ENCODE results near the gene OTOA.
"Not testable (repeated sequence)": the region's sequence is repeated elsewhere in the genome, so short reads cannot be mapped to it uniquely, and the experiment has no call there.

Gene OTOA

DNA sequence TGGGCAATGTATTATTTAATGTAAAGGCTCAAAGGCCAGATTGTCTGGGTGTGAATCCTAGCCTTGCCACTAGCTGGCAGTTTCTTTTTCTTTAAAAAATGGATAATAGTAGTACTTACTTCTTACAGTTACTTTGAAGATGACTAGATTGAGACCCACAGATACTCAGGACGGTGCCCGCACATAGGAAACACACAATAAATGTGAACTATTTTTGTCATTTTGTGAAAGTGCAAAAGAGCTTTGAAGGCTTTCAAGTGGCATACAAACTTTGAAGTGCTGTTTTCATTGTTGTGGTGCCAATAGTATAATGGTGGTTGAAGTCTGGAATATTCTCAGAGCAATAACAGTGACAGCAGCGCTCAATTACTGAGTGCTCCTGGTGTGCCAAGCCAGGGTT lies 63.6 kb downstream of the OTOA start:
- DNase-seq, result no peak

DNA sequence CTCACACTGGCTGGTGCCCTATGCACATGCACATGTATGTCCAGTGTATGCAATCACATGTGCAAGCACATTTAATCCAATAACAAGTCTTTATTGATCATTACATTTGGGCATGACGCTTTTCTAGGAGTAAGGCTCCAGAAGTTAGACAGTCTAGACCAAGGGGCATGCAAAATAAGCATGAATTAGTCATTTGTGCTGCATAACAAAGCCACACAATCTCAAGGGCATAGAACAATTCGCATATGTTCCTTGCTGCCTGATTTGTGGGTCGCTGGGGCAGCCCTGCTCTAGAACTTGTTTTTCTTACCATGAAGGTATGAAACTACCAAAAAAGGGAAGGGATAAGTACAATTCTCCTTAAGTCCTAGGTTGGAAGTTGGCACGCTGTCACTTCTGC lies 67.5 kb downstream of the OTOA start:
- not testable (repeated sequence) for DNase-seq

DNA sequence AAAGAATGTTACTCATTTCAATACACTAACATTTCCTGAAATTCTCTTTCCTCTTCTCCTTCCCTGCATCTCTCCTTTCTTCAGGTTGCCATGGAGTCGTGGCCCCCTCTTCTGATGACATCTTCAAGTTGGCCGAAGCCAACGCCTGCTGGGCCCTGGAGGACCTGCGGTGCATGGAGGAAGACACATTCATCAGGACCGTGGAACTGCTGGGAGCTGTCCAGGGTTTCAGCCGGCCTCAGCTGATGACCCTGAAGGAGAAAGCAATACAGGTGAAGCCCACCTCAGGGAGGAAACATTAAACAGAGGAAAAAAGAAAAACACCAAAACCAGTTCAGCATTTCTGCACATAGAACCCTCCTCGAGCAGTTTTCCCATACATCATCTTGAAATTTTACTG lies 76.9 kb downstream of the OTOA start:
- DNase-seq, result not testable (repeated sequence)

DNA sequence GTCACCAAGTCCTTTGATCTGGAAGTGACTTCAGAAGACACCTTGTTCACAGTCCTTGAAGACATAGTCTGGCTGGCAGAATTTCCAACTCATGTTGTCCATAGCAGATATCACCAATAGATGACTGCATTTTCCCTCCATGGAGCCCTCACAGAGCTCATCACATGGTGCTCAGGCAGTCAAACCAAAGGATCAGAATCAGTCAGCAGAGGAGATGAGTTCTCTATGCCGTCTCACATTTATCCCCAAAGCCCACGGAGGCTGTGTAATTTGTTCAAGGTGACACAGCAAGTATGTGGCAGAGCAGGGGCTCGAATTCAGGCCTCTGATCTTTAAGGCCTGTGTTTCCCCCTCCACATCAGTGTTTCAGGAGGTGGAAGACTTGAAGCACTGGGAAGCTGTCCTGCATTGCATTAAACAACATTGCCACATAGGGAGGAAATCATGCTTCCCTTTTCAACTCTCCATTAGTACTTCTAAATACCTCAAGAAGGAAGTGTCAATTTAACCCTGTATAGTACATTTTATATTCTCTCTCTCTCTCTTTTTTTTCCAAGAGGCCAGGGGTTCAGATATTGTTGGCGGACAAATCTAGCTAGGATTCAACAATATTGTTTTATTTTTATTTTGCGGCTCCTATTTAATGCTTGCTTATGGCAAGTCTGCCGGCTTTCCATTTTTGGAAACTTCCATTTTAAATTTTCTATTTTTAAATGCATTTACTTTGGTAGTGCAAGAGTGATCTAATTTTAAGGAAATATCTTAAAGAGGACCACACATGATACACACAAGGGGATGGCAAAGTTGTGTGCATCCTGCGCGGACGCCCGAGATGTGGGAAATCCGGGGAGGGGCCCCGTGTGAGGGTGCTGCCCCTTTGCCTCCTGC lies 92.7 kb downstream of the OTOA start:
- DNase-seq, result not testable (repeated sequence)

DNA sequence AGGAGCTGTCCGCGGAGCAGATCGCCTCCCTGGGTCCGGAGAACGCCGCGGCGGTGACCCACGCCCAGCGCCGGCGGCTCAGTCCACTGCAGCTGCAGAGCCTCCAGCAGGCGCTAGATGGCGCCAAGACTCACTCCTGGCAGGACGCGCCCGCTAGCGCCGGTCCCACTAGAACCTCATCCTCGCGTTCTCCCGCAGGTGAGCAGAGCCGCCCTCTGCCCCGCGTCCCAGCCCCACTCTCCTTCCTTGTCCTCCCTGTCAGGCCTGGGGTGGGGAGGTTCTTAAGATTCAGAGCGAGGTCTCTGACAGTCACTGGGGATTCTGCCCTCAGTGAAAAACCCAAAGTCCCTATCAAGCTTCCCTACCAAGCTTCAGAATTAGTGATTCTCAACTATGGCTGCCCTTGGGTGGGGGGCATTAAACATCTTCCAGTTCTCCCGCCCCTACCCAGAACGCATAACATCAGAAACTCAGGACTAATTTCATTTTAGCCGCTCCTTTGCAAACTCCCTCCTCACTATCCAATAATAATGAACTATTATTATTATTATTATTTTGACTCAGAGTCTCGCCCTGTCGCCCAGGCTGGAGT lies 93.4 kb downstream of the OTOA start:
- DNase-seq, result not testable (repeated sequence)

DNA sequence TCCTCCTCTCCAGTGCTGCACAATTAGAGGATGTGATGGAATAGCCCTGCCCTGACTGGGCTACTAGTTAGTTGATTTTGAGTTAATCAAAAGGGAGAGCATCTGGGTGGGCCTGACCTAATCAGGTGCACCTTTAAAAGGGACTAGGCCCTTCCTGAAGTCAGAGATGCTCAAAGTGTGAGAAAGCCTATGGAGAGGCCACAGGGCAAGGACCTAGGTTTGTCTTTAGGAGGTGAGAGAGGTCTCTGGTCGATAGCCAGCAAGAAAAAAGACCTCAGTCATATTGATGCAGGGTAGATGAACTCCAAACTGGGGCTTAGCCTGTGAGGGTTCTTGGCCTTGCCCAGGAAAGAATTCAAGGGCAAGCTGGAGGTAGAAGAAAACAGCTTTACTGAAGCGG lies 104.5 kb downstream of the OTOA start:
- not testable (repeated sequence) for DNase-seq

DNA sequence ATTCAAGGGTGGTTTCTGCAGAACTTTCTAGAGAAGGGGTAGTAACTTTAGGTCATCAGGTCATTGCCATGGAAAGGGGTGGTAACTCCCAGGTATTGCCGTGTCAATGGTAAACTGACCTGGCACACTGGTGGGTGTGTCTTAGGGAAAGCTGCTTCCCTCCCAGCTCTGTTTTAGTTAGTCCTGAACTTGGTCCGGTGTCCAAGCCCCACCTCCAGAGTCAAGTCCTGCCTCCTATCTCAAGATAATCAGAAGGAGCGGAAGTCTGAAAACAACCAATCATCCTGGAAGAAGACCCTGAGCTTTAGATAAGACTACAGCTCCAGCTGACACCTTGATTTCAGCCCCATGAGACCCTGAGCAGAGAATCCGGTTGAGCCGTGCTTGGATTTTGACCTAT lies 105.0 kb downstream of the OTOA start:
- not testable (repeated sequence) for DNase-seq

DNA sequence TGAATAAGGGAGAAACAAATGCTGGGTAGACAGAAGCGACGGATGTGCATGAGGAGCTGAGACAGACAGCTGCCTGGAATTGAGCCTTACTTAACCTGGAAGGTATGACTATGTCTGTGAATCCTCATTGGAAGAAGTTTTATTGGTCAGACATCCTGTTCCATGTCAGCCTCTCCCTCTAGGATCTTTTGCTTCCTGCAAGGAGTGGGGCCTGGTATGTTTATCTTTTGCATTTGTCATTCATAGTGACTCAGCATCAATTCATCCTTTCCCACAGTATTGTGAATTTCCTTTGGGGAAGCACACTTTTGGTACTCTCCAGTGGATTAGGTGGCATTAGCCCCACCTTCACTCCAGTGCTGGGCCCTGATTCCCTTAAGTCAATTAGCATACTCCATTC lies 105.5 kb downstream of the OTOA start:
- DNase-seq, result not testable (repeated sequence)

DNA sequence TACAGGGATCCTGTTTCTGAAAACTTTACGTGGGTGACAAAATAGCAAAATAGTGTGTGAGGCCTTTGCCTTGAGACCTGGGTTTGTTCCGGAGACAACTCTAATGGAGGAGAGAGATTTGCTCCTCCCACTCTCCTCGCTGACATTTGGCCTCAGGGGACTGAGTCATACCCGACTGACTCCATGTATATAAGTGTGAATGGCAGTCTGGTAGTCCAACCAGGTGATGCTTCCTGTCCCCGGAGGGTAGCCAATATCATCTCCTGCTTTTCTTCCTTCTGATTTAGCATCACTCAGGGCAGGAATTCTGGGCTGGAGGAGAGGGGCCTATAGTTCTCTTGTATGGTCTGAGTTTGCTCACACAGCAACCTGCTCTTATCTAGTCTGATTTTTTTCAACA lies 106.8 kb downstream of the OTOA start:
- not testable (repeated sequence) for DNase-seq

DNA sequence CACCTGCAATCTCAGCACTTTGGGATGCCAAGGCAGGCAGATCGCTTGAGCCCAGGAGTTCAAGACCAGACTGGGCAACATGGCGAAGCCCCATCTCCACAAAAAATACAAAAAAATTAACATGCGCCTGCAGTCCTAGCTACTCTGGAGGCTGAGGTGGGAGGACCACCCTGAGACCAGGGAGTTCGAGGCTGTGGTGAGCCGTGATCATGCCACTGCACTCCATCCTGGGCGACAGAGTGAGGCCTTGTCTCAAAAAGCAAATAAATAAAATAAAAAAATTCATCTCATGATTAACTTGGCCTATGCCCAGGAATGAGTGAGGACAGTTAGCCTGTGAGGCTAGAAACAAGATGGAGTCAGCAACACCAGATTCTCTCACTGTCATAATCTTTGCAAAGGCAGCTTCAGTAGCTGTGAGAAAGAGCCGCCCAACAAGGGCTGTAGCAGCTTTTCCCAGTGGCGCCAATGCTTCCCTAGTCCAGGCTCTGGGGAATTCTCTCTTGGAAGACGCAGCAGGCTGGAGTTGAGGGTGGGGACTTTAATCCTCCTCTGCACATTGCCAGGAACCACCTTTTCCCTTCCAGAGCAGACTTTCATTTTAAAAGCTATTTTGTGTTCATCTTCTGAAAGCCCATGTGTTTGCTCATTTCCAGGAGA lies 108.9 kb downstream of the OTOA start:
- not testable (repeated sequence) for DNase-seq

DNA sequence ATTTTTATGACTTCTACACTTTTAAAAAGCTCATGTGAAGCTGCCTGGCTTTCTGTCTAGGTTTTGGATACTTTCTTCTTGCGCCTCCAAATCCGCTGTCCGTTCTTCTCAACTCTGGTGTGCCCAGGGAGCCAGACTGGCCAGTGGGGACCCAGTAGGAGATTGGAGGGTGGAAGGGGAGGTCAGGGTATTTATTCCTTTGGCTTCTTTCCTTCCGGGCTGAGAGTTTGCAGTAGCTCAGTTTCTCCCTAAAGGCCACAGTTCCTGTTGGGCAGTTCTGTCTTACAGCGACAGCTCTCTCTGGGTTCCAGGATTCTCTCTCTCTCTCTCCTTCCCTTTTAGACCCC lies 109.4 kb downstream of the OTOA start:
- DNase-seq, result not testable (repeated sequence)

DNA sequence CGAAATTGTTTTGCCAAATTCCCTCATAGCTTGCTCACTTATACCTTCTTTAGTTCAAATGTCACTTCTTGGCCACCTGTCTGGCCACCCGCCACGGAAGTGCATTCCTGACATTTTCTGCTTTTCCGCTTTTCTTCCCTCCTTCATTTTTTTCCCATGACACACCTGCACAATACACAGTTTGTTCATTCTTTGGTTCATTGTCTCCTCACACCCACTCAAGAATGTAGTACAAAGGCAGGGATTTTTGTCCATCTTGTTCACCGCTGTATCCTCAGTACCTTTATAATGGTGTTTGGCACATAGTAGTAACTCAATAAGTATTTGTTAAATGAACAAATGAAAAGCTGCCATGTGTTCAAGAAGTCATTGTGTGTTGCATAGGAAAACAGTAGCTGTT lies 116.8 kb downstream of the OTOA start:
- not testable (repeated sequence) for DNase-seq

DNA sequence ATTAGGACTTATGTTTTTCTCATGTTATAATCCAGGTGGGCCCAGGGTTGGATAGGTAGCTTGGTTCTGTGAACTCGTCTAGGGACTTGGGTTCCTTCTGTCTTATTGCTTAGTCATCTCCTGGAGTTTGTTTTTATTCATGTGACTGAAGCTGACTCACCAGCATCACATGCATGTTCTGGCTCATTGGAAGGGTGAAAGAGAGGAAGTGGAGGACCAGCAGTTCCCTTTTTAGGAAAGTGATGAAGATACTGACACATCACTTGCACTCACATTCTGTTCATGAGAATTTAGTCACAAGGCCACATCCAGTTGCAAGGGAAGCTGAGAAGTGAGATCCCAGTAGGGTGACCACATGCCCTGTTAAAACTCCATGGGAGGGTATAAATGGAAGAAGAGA lies 126.7 kb downstream of the OTOA start:
- DNase-seq, result not testable (repeated sequence)

DNA sequence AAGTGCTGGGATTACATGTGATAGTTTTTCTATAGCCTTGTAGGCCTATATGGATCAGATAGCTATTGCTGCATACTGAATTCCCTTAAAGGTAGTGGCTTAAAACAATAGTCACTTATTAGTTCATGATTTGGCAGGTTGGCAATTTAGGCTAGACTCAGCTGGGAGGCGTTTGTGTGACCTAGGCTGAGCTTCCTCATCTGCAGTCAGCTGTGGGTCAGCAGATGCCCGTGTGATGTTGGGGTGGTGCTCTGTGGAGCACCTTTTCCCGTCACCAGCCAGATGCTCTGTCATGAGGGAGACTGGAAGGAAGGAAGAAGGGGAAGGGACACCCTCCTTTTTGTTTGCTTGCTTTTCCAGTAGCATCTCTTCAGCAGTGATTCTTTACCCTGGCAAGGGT lies 129.5 kb downstream of the OTOA start:
- DNase-seq, result not testable (repeated sequence)

DNA sequence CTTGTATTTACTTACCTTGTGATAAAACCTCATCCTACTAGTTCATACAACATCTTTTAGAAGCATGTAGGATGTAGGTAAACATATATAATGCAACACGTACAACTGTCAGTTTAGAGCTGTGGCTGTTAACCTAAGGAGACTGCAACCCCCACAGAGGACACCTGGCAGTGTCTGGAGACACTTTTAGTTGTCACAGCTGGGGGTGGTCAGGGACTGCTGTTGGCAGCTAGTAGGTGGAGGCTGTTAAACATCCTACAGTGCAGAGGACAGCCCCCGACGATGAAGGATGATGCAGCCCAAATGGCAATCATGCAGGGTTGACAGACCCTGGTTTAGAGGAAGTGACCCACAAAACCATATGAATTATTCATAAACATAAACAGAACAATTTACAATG lies 134.8 kb downstream of the OTOA start:
- DNase-seq, result not testable (repeated sequence)

DNA sequence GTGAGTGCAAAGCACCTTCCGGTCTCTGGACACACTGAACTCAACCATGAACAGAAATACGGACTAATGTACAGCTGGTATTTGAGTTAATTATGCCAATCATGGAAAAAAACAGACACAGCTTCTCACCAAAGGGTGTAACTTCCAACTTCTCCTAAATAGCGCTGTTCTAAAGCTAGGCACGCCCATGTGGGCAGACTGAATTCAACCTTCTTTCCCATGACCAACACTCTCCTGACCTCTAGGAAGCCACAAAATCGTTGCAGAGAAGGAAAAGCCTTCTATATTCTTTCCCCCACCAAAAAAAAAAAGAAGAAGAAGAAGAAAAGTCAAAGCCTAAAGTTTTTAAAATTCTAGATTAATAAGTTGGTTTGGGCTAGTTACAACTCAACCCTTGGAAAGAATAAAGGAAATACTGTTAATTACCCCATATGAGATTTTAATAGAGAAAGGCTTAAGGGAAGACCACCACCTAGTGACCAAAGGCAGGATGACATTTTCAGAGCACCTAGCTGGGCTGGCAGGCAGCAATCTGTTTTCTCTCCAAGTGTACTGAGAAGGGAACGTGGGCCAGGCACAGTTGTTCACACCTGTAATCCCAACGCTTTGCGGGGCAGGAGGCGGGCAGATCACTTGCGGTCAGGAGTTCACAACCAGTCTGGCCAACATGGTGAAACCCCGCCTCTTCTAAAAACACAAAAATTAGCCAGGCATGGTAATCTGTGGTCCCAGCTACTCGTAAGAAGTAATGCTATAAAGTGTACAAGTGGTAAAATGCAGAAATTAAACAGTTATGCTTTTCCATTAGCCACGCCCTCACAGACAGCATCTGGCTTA lies 138.0 kb downstream of the OTOA start:
- DNase-seq, result not testable (repeated sequence)

DNA sequence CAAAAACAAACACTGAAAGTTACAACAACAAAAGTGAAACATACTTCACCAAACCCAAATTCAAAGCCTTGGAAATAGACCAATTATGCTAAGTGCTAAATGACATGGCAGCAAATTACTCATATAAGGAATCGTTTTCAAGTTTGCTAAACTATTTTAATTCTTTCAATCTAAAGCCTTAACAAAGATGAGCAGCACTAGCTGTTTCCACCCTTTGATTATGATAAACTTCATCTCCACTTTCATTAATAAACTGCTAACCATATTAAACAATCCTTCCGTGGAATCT lies 138.6 kb downstream of the OTOA start:
- not testable (repeated sequence) for DNase-seq

Data from stimulated activated CD4-positive, alpha-beta T cell treated with anti-CD3 and anti-CD28 coated beads, Interleukin-4, amount 100 ng/mL, for 1 hour (primary cell).